GM19397 (cell line): ENCODE results near the gene SCN4B.

Source experiments
- ATAC-seq: cut with Tn5 transposase; IDR thresholded peaks from one replicate; pipeline ENCODE4 v1.9.1; 2021; ENCODE audit warnings: mild to moderate bottlenecking, moderate library complexity; ENCODE audit not compliant: unreplicated experiment

Gene SCN4B

GRCh38 chr11:118135051-118135795, 17.4 kb downstream of the SCN4B start:
- ATAC-seq = no peak

GRCh38 chr11:118133816-118134215, 18.8 kb downstream of the SCN4B start:
- ATAC-seq = no peak

GRCh38 chr11:118132385-118133151, 20.1 kb downstream of the SCN4B start:
- ATAC-seq = no peak

- ATAC-seq = no peak
Measured at GRCh38 chr11:118129471-118130172, 23.0 kb downstream of the SCN4B start.

- no peak for ATAC-seq
Measured at GRCh38 chr11:118128721-118129470, 23.7 kb downstream of the SCN4B start.

GRCh38 chr11:118128310-118128709, 24.3 kb downstream of the SCN4B start:
- ATAC-seq = no peak

- ATAC-seq = no peak
Measured at GRCh38 chr11:118126082-118126838, 26.4 kb downstream of the SCN4B start.

- no peak for ATAC-seq
Measured at GRCh38 chr11:118124929-118125535, 27.6 kb downstream of the SCN4B start.

GRCh38 chr11:118120793-118121192, 31.8 kb downstream of the SCN4B start:
- ATAC-seq = no peak

- no peak for ATAC-seq
Measured at GRCh38 chr11:118117790-118118601, 34.6 kb downstream of the SCN4B start.

- no peak for ATAC-seq
Measured at GRCh38 chr11:118115048-118115447, 37.6 kb downstream of the SCN4B start.

- ATAC-seq = no peak
Measured at GRCh38 chr11:118114266-118114665, 38.4 kb downstream of the SCN4B start.

GRCh38 chr11:118112711-118113430, 39.8 kb downstream of the SCN4B start:
- no peak for ATAC-seq

GRCh38 chr11:118111744-118112035, 40.9 kb downstream of the SCN4B start:
- ATAC-seq = no peak

- no peak for ATAC-seq
Measured at GRCh38 chr11:118111019-118111743, 41.4 kb downstream of the SCN4B start.

GRCh38 chr11:118109231-118109630, 43.4 kb downstream of the SCN4B start:
- ATAC-seq = no peak

GRCh38 chr11:118108513-118108912, 44.1 kb downstream of the SCN4B start:
- no peak for ATAC-seq

- ATAC-seq = no peak
Measured at GRCh38 chr11:118106789-118107335, 45.8 kb downstream of the SCN4B start.
